Measurements from ENCODE around the gene NPFFR1. TPM values are rescaled to one million over a fixed set of nuclear protein-coding genes. Genes with fewer than 3 reads are reported as not detected.

NPFFR1 gene
- total RNA-seq, 1 donor from 2014 or later: not detected

DNA sequence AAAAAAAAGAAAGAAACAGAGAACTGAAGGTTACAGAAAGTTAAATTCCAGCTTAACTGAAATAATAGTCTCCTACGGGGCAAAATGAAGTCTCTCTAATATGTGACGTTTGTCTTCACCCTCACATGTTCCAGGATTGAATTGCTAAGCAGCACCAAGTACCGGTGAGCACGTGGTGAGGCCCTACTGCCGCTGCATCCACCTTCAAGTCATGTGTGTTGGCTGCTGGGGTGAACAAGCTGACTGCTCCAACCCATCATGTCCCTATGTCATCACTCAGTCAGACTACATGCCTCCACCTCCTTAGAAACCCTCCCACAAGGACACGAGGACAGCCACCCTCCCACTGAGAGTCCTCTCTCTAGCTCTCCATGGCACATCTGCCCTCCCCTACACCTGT is 35.4 kb upstream of the NPFFR1 start:
- no peaks in the 10 kb centered on the region for H3K9me3 Mint-ChIP-seq
- H3K27me3 Mint-ChIP-seq: no peaks in the 10 kb centered on the region
- peaks cover 6% of the 10 kb centered on the region for H3K4me1 Mint-ChIP-seq (ENCODE audit: unreplicated experiment)
- H3K27ac Mint-ChIP-seq: no peak overlapping the region
- H3K36me3 Mint-ChIP-seq: no peaks in the 10 kb centered on the region
- DNase-seq (ENCODE audit: extremely low spot score, unreplicated experiment): no peak
- TF ChIP-seq, protein P1, sequence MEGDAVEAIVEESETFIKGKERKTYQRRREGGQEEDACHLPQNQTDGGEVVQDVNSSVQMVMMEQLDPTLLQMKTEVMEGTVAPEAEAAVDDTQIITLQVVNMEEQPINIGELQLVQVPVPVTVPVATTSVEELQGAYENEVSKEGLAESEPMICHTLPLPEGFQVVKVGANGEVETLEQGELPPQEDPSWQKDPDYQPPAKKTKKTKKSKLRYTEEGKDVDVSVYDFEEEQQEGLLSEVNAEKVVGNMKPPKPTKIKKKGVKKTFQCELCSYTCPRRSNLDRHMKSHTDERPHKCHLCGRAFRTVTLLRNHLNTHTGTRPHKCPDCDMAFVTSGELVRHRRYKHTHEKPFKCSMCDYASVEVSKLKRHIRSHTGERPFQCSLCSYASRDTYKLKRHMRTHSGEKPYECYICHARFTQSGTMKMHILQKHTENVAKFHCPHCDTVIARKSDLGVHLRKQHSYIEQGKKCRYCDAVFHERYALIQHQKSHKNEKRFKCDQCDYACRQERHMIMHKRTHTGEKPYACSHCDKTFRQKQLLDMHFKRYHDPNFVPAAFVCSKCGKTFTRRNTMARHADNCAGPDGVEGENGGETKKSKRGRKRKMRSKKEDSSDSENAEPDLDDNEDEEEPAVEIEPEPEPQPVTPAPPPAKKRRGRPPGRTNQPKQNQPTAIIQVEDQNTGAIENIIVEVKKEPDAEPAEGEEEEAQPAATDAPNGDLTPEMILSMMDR (conservative IDR thresholded peaks at IDR 0.05): no peak
- no peak overlapping the region for H3K4me3 Mint-ChIP-seq

DNA sequence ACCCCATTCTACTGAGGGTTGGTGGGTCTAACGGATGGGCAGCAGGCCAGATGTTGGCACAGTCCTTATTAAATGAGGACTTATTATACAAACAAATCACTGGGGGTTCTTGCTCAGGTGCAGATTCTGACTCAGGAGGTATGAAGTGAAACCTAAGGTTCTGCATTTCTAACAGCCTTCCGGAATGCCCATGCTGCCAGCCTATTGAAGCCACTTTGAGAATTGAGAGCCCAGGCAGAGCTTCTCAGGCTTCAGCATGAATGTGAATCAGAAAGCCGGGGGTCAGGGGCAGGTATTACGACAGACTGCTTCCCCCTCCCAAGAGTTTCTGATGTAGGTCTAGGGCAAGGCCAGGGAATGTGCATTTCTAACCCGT is 34.1 kb upstream of the NPFFR1 start:
- no peaks in the 10 kb centered on the region for H3K36me3 Mint-ChIP-seq
- no peaks in the 10 kb centered on the region for H3K27me3 Mint-ChIP-seq
- H3K4me1 Mint-ChIP-seq (ENCODE audit: unreplicated experiment): peaks cover 3% of the 10 kb centered on the region
- H3K9me3 Mint-ChIP-seq: no peaks in the 10 kb centered on the region
- DNase-seq (ENCODE audit: extremely low spot score, unreplicated experiment): no peak
- TF ChIP-seq, protein P1 (conservative IDR thresholded peaks at IDR 0.05): no peak
- H3K27ac Mint-ChIP-seq: no peak overlapping the region
- no peak overlapping the region for H3K4me3 Mint-ChIP-seq

DNA sequence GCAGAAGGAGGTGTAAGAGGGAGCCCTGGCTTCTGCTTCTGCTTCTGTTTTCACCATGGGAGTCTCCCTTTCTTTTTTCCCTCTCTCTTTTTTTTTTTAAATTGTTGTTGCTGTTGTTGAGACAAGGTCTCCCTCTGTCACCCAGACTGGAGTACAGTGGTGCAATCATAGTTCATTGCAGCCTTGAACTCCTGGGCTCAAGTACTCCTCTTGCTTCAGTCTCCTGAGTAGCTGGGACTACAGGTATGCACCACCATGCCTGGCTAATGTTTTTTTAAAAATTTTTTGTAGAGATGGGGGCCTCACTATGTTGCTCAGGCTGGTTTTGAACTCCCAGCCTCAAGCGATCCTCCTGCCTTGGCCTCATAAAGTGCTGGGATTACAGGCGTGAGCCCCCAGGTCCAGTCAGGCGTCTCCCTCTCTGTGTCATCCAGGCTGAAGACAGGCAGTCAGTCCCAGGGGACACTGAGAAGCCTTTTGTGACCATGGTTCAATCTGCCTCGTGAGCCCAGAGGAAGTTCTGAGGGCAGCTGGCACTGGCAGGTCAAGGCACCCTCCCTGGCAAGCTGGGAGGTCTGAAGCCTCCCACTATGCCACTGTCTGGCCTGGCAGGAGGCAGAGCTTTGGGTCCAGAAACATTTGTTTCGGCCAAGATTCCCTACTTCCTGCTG is 33.6 kb upstream of the NPFFR1 start:
- Mint-ChIP-seq H3K27ac (no peak overlapping the region), H3K4me1 (ENCODE audit: unreplicated experiment) (no peaks in the 10 kb centered on the region), H3K9me3 (no peaks in the 10 kb centered on the region), H3K4me3 (no peak overlapping the region), H3K27me3 (no peaks in the 10 kb centered on the region), H3K36me3 (no peaks in the 10 kb centered on the region)
- TF ChIP-seq, protein P1 (conservative IDR thresholded peaks at IDR 0.05): no peak
- DNase-seq (ENCODE audit: extremely low spot score, unreplicated experiment): no peak

DNA sequence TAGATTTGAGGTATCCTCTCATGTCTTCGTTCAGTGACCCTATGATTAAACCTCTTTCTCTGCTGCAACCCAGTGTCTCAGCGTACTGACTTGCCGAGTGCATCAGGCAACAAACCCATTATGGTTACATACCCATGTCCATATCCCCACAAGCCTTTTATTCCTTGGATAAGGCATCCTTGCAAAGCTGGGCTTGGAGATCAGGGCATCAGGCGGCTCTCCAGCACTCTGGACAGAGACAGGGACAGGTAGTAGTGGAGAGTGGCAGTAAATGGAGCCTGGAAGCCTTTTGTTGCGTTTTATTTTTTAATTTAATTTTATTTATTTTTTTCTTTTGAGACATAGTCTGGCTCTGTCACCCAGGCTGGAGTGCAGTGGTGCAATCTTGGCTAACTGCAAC is 32.0 kb upstream of the NPFFR1 start:
- Mint-ChIP-seq H3K4me1 (ENCODE audit: unreplicated experiment) (no peaks in the 10 kb centered on the region), H3K27ac (no peak overlapping the region), H3K9me3 (no peaks in the 10 kb centered on the region), H3K27me3 (no peaks in the 10 kb centered on the region), H3K36me3 (no peaks in the 10 kb centered on the region), H3K4me3 (no peak overlapping the region)
- TF ChIP-seq, protein P1 (conservative IDR thresholded peaks at IDR 0.05): no peak
- DNase-seq (ENCODE audit: extremely low spot score, unreplicated experiment): no peak

DNA sequence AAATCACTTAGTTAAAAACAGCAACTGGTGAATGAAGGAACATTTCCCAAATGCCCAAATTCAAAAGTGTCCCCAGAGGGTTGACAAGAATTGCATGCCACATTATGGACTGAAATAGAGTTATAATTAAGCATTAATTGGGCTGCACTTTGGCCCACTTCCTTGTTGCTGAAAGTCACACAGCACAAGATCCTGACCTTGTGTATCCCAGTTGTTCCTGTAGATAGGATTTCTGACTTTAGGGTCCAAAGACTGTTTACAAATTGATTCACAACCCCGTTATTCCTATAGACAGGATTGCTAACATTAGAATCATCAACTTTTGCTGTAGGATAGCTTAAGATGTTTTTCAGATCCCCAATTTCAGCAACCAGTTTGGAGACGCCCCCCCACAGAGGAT is 31.5 kb upstream of the NPFFR1 start:
- H3K9me3 Mint-ChIP-seq: no peaks in the 10 kb centered on the region
- no peaks in the 10 kb centered on the region for H3K4me1 Mint-ChIP-seq (ENCODE audit: unreplicated experiment)
- TF ChIP-seq, protein P1 (conservative IDR thresholded peaks at IDR 0.05): no peak
- no peaks in the 10 kb centered on the region for H3K36me3 Mint-ChIP-seq
- no peak overlapping the region for H3K4me3 Mint-ChIP-seq
- no peak for DNase-seq (ENCODE audit: extremely low spot score, unreplicated experiment)
- no peaks in the 10 kb centered on the region for H3K27me3 Mint-ChIP-seq
- no peak overlapping the region for H3K27ac Mint-ChIP-seq

DNA sequence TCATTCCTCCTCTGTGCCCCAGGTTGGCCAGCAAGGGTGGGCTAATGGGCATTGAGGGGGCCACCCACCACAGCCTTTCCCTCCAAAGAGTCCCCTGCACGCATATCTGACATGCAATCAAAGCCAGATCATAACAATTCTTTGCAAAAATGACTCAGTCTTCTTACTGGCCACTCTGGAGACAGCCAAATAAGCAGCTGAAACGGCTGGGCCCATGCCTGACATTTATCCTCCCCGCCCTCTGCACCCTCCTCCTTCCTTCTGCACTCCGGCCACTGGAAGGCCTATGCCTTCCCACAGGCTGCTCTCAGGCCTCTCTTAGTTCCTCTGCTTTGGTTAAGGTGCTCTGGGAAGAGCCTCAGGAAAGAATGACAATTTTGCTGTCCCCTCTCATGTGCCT is 29.2 kb upstream of the NPFFR1 start:
- TF ChIP-seq, protein P1 (conservative IDR thresholded peaks at IDR 0.05): no peak
- Mint-ChIP-seq H3K9me3 (no peaks in the 10 kb centered on the region), H3K27me3 (no peaks in the 10 kb centered on the region), H3K4me3 (no peak overlapping the region), H3K27ac (no peak overlapping the region), H3K36me3 (no peaks in the 10 kb centered on the region), H3K4me1 (ENCODE audit: unreplicated experiment) (no peaks in the 10 kb centered on the region)
- no peak for DNase-seq (ENCODE audit: extremely low spot score, unreplicated experiment)

Measured in type B pancreatic cell (in vitro differentiated cells).